Measurements from ENCODE around the gene PROZ. TPM values are rescaled to one million over a fixed set of nuclear protein-coding genes. Genes with fewer than 3 reads are reported as not detected.

Gene PROZ
- total and polyA plus RNA-seq, 9 of the 15 experiments (the other 6 are each of a cell fraction or from before 2014, with no cell fraction given) = not detected

- intact Hi-C loops (cut with micrococcal nuclease) = no loop called here
- Histone ChIP-seq H2AFZ (ENCODE audit: low read depth, low read length) (no peak overlapping the region), H4K20me1 (replicated peaks; ENCODE audit: control insufficient read depth, insufficient read depth, low read length) (no peaks in the 10 kb centered on the region), H3K9me1 (ENCODE audit: control insufficient read depth, insufficient read depth, low read length) (no peaks in the 10 kb centered on the region), H3K4me1 (replicated peaks in 1 of 2; ENCODE audit: control insufficient read depth in 2 of 2, insufficient read depth in 2 of 2, low read length in 2 of 2) (no peaks in the 10 kb centered on the region; a peak in 1 of 5 replicates), H3K79me2 (ENCODE audit: control insufficient read depth, insufficient read depth, low read length) (no peaks in the 10 kb centered on the region), H3K4me2 (ENCODE audit: insufficient read depth, low read length) (no peak overlapping the region), H3K27me3 (ENCODE audit: control insufficient read depth in 2 of 2, insufficient read depth in 2 of 2, low read length in 2 of 2) (peaks cover 2 to 66% of the 10 kb centered on the region in 2 experiments; a peak in 4 of 5 replicates), H3K27ac (ENCODE audit: extremely low read depth, low read depth, low read length) (no peak overlapping the region), H3K9me3 (replicated peaks; ENCODE audit: control insufficient read depth, insufficient read depth, low read depth, low read length) (no peaks in the 10 kb centered on the region), H3K36me3 (ENCODE audit: control insufficient read depth, insufficient read depth, low read length) (no peaks in the 10 kb centered on the region), H3K4me3 (no peak overlapping the region), H3K9ac (ENCODE audit: insufficient read depth in 1 of 2, low read depth in 2 of 2, low read length in 2 of 2) (no peak overlapping the region)
- FAIRE-seq (no peak), ATAC-seq (no peak), DNase-seq (ENCODE audit: extremely low read depth in 1 of 4, low spot score in 3 of 4) (no peak)
- in situ Hi-C loops (cut with MboI) = no loop called here
- CTCF ChIA-PET (ENCODE audit: low intra/inter-chr PET ratio) = no interaction called here
- no peak for TF ChIP-seq HIVEP1 (CRISPR knock-in tag; IDR thresholded peaks at IDR 0.05)
- no peak for TF ChIP-seq ZSCAN29 (IDR thresholded peaks at IDR 0.05)
- no peak for TF ChIP-seq CBFA2T2 (conservative IDR thresholded peaks at IDR 0.05)
- no peak for TF ChIP-seq STAT6 (CRISPR knock-in tag; IDR thresholded peaks at IDR 0.05)
- no peak for TF ChIP-seq POLR2H (tag; IDR thresholded peaks at IDR 0.05; ENCODE audit: low read depth)
- no peak for TF ChIP-seq TEAD1 (CRISPR knock-in tag; IDR thresholded peaks at IDR 0.05)
- TF ChIP-seq ZNF253 (CRISPR knock-in tag; conservative IDR thresholded peaks at IDR 0.05) = no peak
- no peak for TF ChIP-seq POLR2G (IDR thresholded peaks at IDR 0.05; ENCODE audit: low read depth, low read length)
- no TSS peak for BruUV-seq (replicated peaks)
- POLR2A ChIA-PET = no interaction called here
- 5% methylated on average over 9 of the region's 10 CpGs for WGBS (ENCODE audit: insufficient coverage, low coverage, missing lambda C conversion rate)
Measured at GRCh38 chr13:113116206-113116800, 42.1 kb upstream of the PROZ start.

Measured in K562 (cell line).